Activated CD8-positive, alpha-beta memory T cell treated with anti-CD3 and anti-CD28 coated beads for 36 hours (primary cell): ENCODE measurements around the gene SLC22A4. TPM values are rescaled to one million over a fixed set of nuclear protein-coding genes. Genes with fewer than 3 reads are reported as not detected.

Experiments
- CTCF ChIA-PET: fragments of 350-600 bp; sonication (Branson Sonifier 250); formaldehyde crosslinking; loops from one replicate; lab custom pipeline; 2021; ENCODE audit warnings: antibody characterized with exemption; lab: Charles Lee
- POLR2A ChIA-PET: fragments of 350-600 bp; sonication (Branson Sonifier 250); formaldehyde crosslinking; loops from one replicate; lab custom pipeline; 2021; ENCODE audit warnings: antibody characterized with exemption; lab: Charles Lee
- total RNA-seq, 2 experiments: library from RNA; stranded (reverse); gene quantifications; one replicate each; pipeline ENCODE4 v1.2.3, GENCODE V29; 2021

The SLC22A4 gene
- total RNA-seq: 1 to 10 TPM; 1.6 to 2.2 TPM

- ChIA-PET POLR2A (interaction anchor here (0.5 to 2.1 kb wide), 11 partner anchors 31 to 757 kb away, joined by 3 to 11 read pairs (median 4); partner anchors contain the start of genes HSPA4, IRF1, P4HA2 and SLC22A5), CTCF (interaction anchor here (0.6 to 1.9 kb wide), 6 partner anchors 13 to 56 kb away, joined by 3 to 7 read pairs (median 4); no protein-coding TSS in a partner anchor)
Observed at GRCh38 chr5:132293992-132294727, at the start of gene SLC22A4. SLC22A4 (plus strand) TSS chr5:132294394; CDS start chr5:132294617, 223 bp downstream.

- ChIA-PET POLR2A (no interaction called here), CTCF (no interaction called here)
Observed at GRCh38 chr5:132245593-132245992, 48.6 kb upstream of the SLC22A4 start.

GRCh38 chr5:132246806-132247205 lies 47.4 kb upstream of the SLC22A4 start:
- POLR2A ChIA-PET: no interaction called here

GRCh38 chr5:132250547-132250946 lies 43.6 kb upstream of the SLC22A4 start:
- POLR2A ChIA-PET: no interaction called here
- CTCF ChIA-PET: interaction anchor here (1.0 to 1.2 kb wide), 2 partner anchors 12 to 13 kb away, joined by 4 read pairs; no protein-coding TSS in a partner anchor

More at GRCh38 chr5:132246806-132247205, 47.4 kb upstream of the SLC22A4 start:
- CTCF ChIA-PET: interaction anchor here (1.1 to 1.5 kb wide), 2 partner anchors 8 to 47 kb away, joined by 3 to 5 read pairs; no protein-coding TSS in a partner anchor

- ChIA-PET CTCF (interaction anchor here (1.0 kb wide), 1 partner anchor 14 kb away, joined by 4 read pairs; no protein-coding TSS in a partner anchor), POLR2A (no interaction called here)
Observed at GRCh38 chr5:132251220-132251725, 42.9 kb upstream of the SLC22A4 start.

GRCh38 chr5:132253008-132253441 lies 41.2 kb upstream of the SLC22A4 start:
- POLR2A ChIA-PET: no interaction called here
- CTCF ChIA-PET: no interaction called here

- POLR2A ChIA-PET: no interaction called here
- CTCF ChIA-PET: no interaction called here
Observed at GRCh38 chr5:132253452-132254320, 40.5 kb upstream of the SLC22A4 start.

- ChIA-PET CTCF (no interaction called here), POLR2A (no interaction called here)
Observed at GRCh38 chr5:132254321-132254977, 39.7 kb upstream of the SLC22A4 start.

GRCh38 chr5:132256086-132256782 lies 38.0 kb upstream of the SLC22A4 start:
- ChIA-PET CTCF (interaction anchor here (0.7 to 1.2 kb wide), 3 partner anchors 12 to 41 kb away, joined by 3 to 4 read pairs (median 3); no protein-coding TSS in a partner anchor), POLR2A (no interaction called here)

GRCh38 chr5:132256783-132257130 lies 37.4 kb upstream of the SLC22A4 start:
- CTCF ChIA-PET: interaction anchor here (1.2 kb wide), 1 partner anchor 11 kb away, joined by 3 read pairs; no protein-coding TSS in a partner anchor
- POLR2A ChIA-PET: no interaction called here

- CTCF ChIA-PET: interaction anchor here (1.2 kb wide), 1 partner anchor 11 kb away, joined by 3 read pairs; no protein-coding TSS in a partner anchor
Observed at GRCh38 chr5:132257131-132258101, 36.8 kb upstream of the SLC22A4 start, which contains the start of gene PDLIM4. PDLIM4 (plus strand) TSS chr5:132257696; CDS start chr5:132257735, 39 bp downstream.

GRCh38 chr5:132258102-132259068 lies 35.8 kb upstream of the SLC22A4 start:
- ChIA-PET POLR2A (interaction anchor here (2.0 kb wide), 1 partner anchor 35 kb away, joined by 8 read pairs; no protein-coding TSS in a partner anchor), CTCF (no interaction called here)

More at GRCh38 chr5:132257131-132258101, 36.8 kb upstream of the SLC22A4 start, which contains the start of gene PDLIM4:
- POLR2A ChIA-PET: no interaction called here

- POLR2A ChIA-PET: interaction anchor here (2.0 kb wide), 1 partner anchor 34 kb away, joined by 8 read pairs; no protein-coding TSS in a partner anchor
- CTCF ChIA-PET: interaction anchor here (0.6 to 1.6 kb wide), 3 partner anchors 16 to 112 kb away, joined by 3 to 4 read pairs (median 3); no protein-coding TSS in a partner anchor
Observed at GRCh38 chr5:132259069-132259851, 34.9 kb upstream of the SLC22A4 start.

GRCh38 chr5:132260051-132260450 lies 34.1 kb upstream of the SLC22A4 start:
- POLR2A ChIA-PET: interaction anchor here (2.0 kb wide), 1 partner anchor 34 kb away, joined by 8 read pairs; no protein-coding TSS in a partner anchor
- CTCF ChIA-PET: interaction anchor here (1.0 to 1.6 kb wide), 2 partner anchors 15 to 22 kb away, joined by 3 to 4 read pairs; no protein-coding TSS in a partner anchor
